Naive thymus-derived CD4-positive, alpha-beta T cell (primary cell): ENCODE data around the gene QSOX2. TPM values are rescaled to one million over a fixed set of nuclear protein-coding genes. Genes with fewer than 3 reads are reported as not detected.

Experiments used
- ATAC-seq: fragments of 150-1000 bp; cut with Tn5 transposase; 2 replicates; pipeline ENCODE4 v1.10.0; 2021; ENCODE audit warnings: mild to moderate bottlenecking, moderate library complexity
- CTCF ChIA-PET: fragments of 350-600 bp; sonication (Branson Sonifier 250); formaldehyde crosslinking; loops from one replicate; lab custom pipeline; 2021; ENCODE audit warnings: antibody characterized with exemption; lab: Charles Lee
- POLR2A ChIA-PET: fragments of 350-600 bp; sonication (Branson Sonifier 250); formaldehyde crosslinking; loops from one replicate; lab custom pipeline; 2021; ENCODE audit warnings: antibody characterized with exemption, inconsistent platforms; lab: Charles Lee
- DNase-seq, 9 donors: peaks; one replicate each; pipeline versions ENCODE4 v3.0.0 to v3.0.0-alpha.2; 2020 to 2022; ENCODE audit warnings: mixed read lengths in 1 of 9
- H3K27ac ChIP-seq: one replicate; pipeline ENCODE4 v1.7.0; 2013; ENCODE audit warnings: mild to moderate bottlenecking, low read depth, low read length, moderate library complexity
- H3K27me3 ChIP-seq, 2 donors: one replicate each; pipeline ENCODE4 v1.7.0; 2013; ENCODE audit warnings: low read length in 2 of 2, mild to moderate bottlenecking in 2 of 2, moderate library complexity in 2 of 2; ENCODE audit not compliant: control insufficient read depth in 2 of 2, insufficient read depth in 2 of 2
- H3K36me3 ChIP-seq, 3 experiments: 1 replicate in 2 of 3; 2 replicates in 1 of 3; pipeline ENCODE4 v1.7.0; 2013; ENCODE audit warnings: low read length in 3 of 3, mild to moderate bottlenecking in 3 of 3, moderate library complexity in 1 of 3; ENCODE audit not compliant: insufficient read depth in 3 of 3, control insufficient read depth in 2 of 3
- H3K4me1 ChIP-seq, 2 donors: one replicate each; pipeline ENCODE4 v1.7.0; 2013; ENCODE audit warnings: low read length in 2 of 2, mild to moderate bottlenecking in 2 of 2, moderate library complexity in 1 of 2; ENCODE audit not compliant: control insufficient read depth in 2 of 2, insufficient read depth in 2 of 2
- H3K4me3 ChIP-seq: 2 replicates; pipeline ENCODE4 v1.7.0; 2013; ENCODE audit warnings: mild to moderate bottlenecking, low read length
- H3K9me3 ChIP-seq, 3 experiments: 1 replicate in 2 of 3; 2 replicates in 1 of 3; pipeline ENCODE4 v1.7.0; 2013; ENCODE audit warnings: low read length in 3 of 3; ENCODE audit not compliant: control insufficient read depth in 2 of 3
- H3K27ac Mint-ChIP-seq, 9 donors: one replicate each; pipeline ENCODE4 v1.8.0; 2020 to 2022; ENCODE audit warnings: mixed read lengths in 9 of 9, mild to moderate bottlenecking in 8 of 9, moderate library complexity in 5 of 9, inconsistent platforms in 2 of 9
- H3K27me3 Mint-ChIP-seq, 5 donors: one replicate each; pipeline ENCODE4 v1.8.0; 2021 to 2022; ENCODE audit warnings: mixed read lengths in 5 of 5, mild to moderate bottlenecking in 1 of 5
- H3K36me3 Mint-ChIP-seq, 5 donors: one replicate each; pipeline ENCODE4 v1.8.0; 2020 to 2022; ENCODE audit warnings: mixed read lengths in 5 of 5, mild to moderate bottlenecking in 3 of 5, inconsistent platforms in 1 of 5
- H3K4me1 Mint-ChIP-seq, 7 donors: one replicate each; pipeline ENCODE4 v1.8.0; 2020 to 2022; ENCODE audit warnings: mixed read lengths in 7 of 7, mild to moderate bottlenecking in 3 of 7, inconsistent platforms in 1 of 7
- H3K4me3 Mint-ChIP-seq, 10 donors: one replicate each; pipeline ENCODE4 v1.8.0; 2020 to 2022; ENCODE audit warnings: mild to moderate bottlenecking in 10 of 10, mixed read lengths in 10 of 10, moderate library complexity in 6 of 10, inconsistent platforms in 2 of 10
- H3K9me3 Mint-ChIP-seq, 11 donors: one replicate each; pipeline ENCODE4 v1.8.0; 2020 to 2022; ENCODE audit warnings: mixed read lengths in 11 of 11, mild to moderate bottlenecking in 4 of 11, inconsistent platforms in 1 of 11, moderate library complexity in 1 of 11
- intact Hi-C, 2 donors: fragments of 100-400 bp; cut with micrococcal nuclease; formaldehyde crosslinking; loops; one replicate each; pipeline ENCODE4 v1.15.1; 2023
- polyA plus RNA-seq, 2 donors: library from polyadenylated mRNA; unstranded; fragments of 300-500 nt; fragmentation: Illumina TruSeq; gene quantifications; one replicate each; pipeline ENCODE4 v1.2.3, GENCODE V29; 2021
- total RNA-seq, 6 experiments: library from RNA in 5 of 6; stranded (reverse) in 5 of 6; gene quantifications; 1 replicate in 5 of 6; 2 replicates in 1 of 6; pipeline ENCODE4 v1.2.3 and lab custom pipeline; 2021 to 2026

Gene QSOX2
- total and polyA plus RNA-seq, 7 experiments from 2014 or later, result 0.26 to 15.9 (median 11.9) TPM

- no peaks in the 10 kb centered on the region for H3K36me3 ChIP-seq
- DNase-seq, result no peak
- ChIA-PET POLR2A (no interaction called here), CTCF (no interaction called here)
- no peak for ATAC-seq
- no peak overlapping the region for H3K4me3 Mint-ChIP-seq
- no peaks in the 10 kb centered on the region for H3K27me3 ChIP-seq
- H3K4me3 ChIP-seq, result no peak overlapping the region
- no peak overlapping the region for H3K27ac Mint-ChIP-seq
- no peaks in the 10 kb centered on the region for H3K4me1 ChIP-seq
- H3K4me1 Mint-ChIP-seq, result no peaks in the 10 kb centered on the region
- peaks cover 2 to 10% (median 8%) of the 10 kb centered on the region in 5 donors for H3K27me3 Mint-ChIP-seq
- H3K9me3 ChIP-seq, result no peaks in the 10 kb centered on the region
- no peaks in the 10 kb centered on the region for H3K9me3 Mint-ChIP-seq
- intact Hi-C loops, result no loop called here
- no peaks in the 10 kb centered on the region for H3K36me3 Mint-ChIP-seq
- H3K27ac ChIP-seq, result no peak overlapping the region
These were observed 87.9 kb downstream of the QSOX2 start for GRCh38 chr9:136157477-136158265.

Other genes starting within 250 kb of the QSOX2 start
- 10 to 100 TPM in 1 of 5 experiments, 1 to 10 TPM in 4; 2.7 to 17.7 (median 8.2) TPM for gene NACC2, start 150.5 kb downstream of the QSOX2 start, total RNA-seq
- under 1 TPM; 0.92 to 0.97 TPM for gene NACC2, start 150.5 kb downstream of the QSOX2 start, polyA plus RNA-seq
- 10 to 100 TPM; 16.4 to 55.3 (median 41.3) TPM for gene TMEM250, start 126.9 kb downstream of the QSOX2 start, total RNA-seq
- 10 to 100 TPM; 42.2 to 61.8 TPM for gene TMEM250, start 126.9 kb downstream of the QSOX2 start, polyA plus RNA-seq
- under 1 TPM in 2 of 5 experiments, not detected in 3; 0.15 to 0.21 TPM for gene LHX3, start 40.7 kb downstream of the QSOX2 start, total RNA-seq
- gene LHX3, start 40.7 kb downstream of the QSOX2 start, polyA plus RNA-seq, result not detected
- under 1 TPM in 1 of 5 experiments, not detected in 4; 0.10 TPM for gene CCDC187, start 58.3 kb upstream of the QSOX2 start, total RNA-seq
- not detected for gene CCDC187, start 58.3 kb upstream of the QSOX2 start, polyA plus RNA-seq
- 10 to 100 TPM in 1 of 5 experiments, 1 to 10 TPM in 4; 6.1 to 11.5 (median 8.6) TPM for gene GPSM1, start 81.7 kb upstream of the QSOX2 start, total RNA-seq
- 1 to 10 TPM in 1 of 2 donors, under 1 TPM in 1; 0.87 to 1.4 TPM for gene GPSM1, start 81.7 kb upstream of the QSOX2 start, polyA plus RNA-seq
- gene DNLZ, start 117.9 kb upstream of the QSOX2 start, total RNA-seq, result 10 to 100 TPM; 17.2 to 27.5 (median 24.8) TPM
- gene DNLZ, start 117.9 kb upstream of the QSOX2 start, polyA plus RNA-seq, result 10 to 100 TPM; 46.6 to 51.3 TPM
- gene CARD9, start 127.9 kb upstream of the QSOX2 start, total RNA-seq, result 10 to 100 TPM in 1 of 5 experiments, 1 to 10 TPM in 4; 1.1 to 19.9 (median 1.4) TPM
- gene CARD9, start 127.9 kb upstream of the QSOX2 start, polyA plus RNA-seq, result under 1 TPM; 0.10 to 0.18 TPM
- gene SNAPC4, start 154.4 kb upstream of the QSOX2 start, total RNA-seq, result 10 to 100 TPM; 10.0 to 16.3 (median 12.8) TPM
- gene SNAPC4, start 154.4 kb upstream of the QSOX2 start, polyA plus RNA-seq, result 1 to 10 TPM; 1.2 to 2.7 TPM
- 10 to 100 TPM; 56.3 to 89.0 (median 66.6) TPM for gene ENTR1, start 164.8 kb upstream of the QSOX2 start, total RNA-seq
- 10 to 100 TPM in 1 of 2 donors, 1 to 10 TPM in 1; 9.2 to 14.4 TPM for gene ENTR1, start 164.8 kb upstream of the QSOX2 start, polyA plus RNA-seq
- gene PMPCA, start 164.8 kb upstream of the QSOX2 start, total RNA-seq, result 10 to 100 TPM; 60.5 to 86.3 (median 71.6) TPM
- gene PMPCA, start 164.8 kb upstream of the QSOX2 start, polyA plus RNA-seq, result 10 to 100 TPM; 32.2 to 47.9 TPM
- 10 to 100 TPM; 15.7 to 23.8 (median 22.6) TPM for gene INPP5E, start 194.0 kb upstream of the QSOX2 start, total RNA-seq
- 1 to 10 TPM; 2.3 to 4.3 TPM for gene INPP5E, start 194.0 kb upstream of the QSOX2 start, polyA plus RNA-seq
- 10 to 100 TPM; 79.8 to 88.5 (median 86.1) TPM for gene SEC16A, start 237.2 kb upstream of the QSOX2 start, total RNA-seq
- gene SEC16A, start 237.2 kb upstream of the QSOX2 start, polyA plus RNA-seq, result 10 to 100 TPM; 25.4 to 42.9 TPM